Measurements from ENCODE around the gene RAG1. TPM values are rescaled to one million over a fixed set of nuclear protein-coding genes. Genes with fewer than 3 reads are reported as not detected.

The RAG1 gene
- polyA plus RNA-seq, 3 donors, result 0.69 TPM; not detected in 2

- H3K36me3 Mint-ChIP-seq, result no peaks in the 10 kb centered on the region
- Histone ChIP-seq H3K4me2 (replicated peaks; ENCODE audit: extremely low read depth, low read length, poor library complexity, severe bottlenecking) (no peak overlapping the region), H2AFZ (ENCODE audit: insufficient read depth, low read depth, low read length, poor library complexity, severe bottlenecking) (no peak overlapping the region), H3K79me2 (ENCODE audit: insufficient read depth, low read length) (no peaks in the 10 kb centered on the region), H3K4me3 (replicated peaks in 1 of 3; ENCODE audit: low read depth in 2 of 3, low read length in 3 of 3) (no peak overlapping the region), H3K9ac (ENCODE audit: insufficient read depth, low read length, poor library complexity, severe bottlenecking) (no peak overlapping the region), H3K9me3 (replicated peaks in 1 of 2; ENCODE audit: control insufficient read depth in 1 of 2, insufficient read depth in 1 of 2, low read length in 2 of 2) (no peaks in the 10 kb centered on the region), H3K36me3 (replicated peaks in 1 of 2; ENCODE audit: control insufficient read depth in 1 of 2, insufficient read depth in 2 of 2, low read length in 2 of 2) (no peaks in the 10 kb centered on the region), H3K27ac (ENCODE audit: low read depth in 1 of 2, low read length in 2 of 2) (no peak overlapping the region), H3K4me1 (ENCODE audit: control insufficient read depth in 1 of 2, insufficient read depth in 2 of 2, low read length in 2 of 2) (peaks cover 3 to 9% of the 10 kb centered on the region in 2 donors), H4K20me1 (ENCODE audit: insufficient read depth, low read length) (no peaks in the 10 kb centered on the region), H3K27me3 (ENCODE audit: control insufficient read depth in 2 of 2, insufficient read depth in 2 of 2, low read length in 2 of 2) (peaks cover 12 to 19% of the 10 kb centered on the region in 2 donors)
- H3K9me3 Mint-ChIP-seq, result no peaks in the 10 kb centered on the region
- peaks cover 13 to 24% (median 15%) of the 10 kb centered on the region in 3 donors for H3K27me3 Mint-ChIP-seq (ENCODE audit: low read depth in 3 of 3)
- TF ChIP-seq, protein P1, sequence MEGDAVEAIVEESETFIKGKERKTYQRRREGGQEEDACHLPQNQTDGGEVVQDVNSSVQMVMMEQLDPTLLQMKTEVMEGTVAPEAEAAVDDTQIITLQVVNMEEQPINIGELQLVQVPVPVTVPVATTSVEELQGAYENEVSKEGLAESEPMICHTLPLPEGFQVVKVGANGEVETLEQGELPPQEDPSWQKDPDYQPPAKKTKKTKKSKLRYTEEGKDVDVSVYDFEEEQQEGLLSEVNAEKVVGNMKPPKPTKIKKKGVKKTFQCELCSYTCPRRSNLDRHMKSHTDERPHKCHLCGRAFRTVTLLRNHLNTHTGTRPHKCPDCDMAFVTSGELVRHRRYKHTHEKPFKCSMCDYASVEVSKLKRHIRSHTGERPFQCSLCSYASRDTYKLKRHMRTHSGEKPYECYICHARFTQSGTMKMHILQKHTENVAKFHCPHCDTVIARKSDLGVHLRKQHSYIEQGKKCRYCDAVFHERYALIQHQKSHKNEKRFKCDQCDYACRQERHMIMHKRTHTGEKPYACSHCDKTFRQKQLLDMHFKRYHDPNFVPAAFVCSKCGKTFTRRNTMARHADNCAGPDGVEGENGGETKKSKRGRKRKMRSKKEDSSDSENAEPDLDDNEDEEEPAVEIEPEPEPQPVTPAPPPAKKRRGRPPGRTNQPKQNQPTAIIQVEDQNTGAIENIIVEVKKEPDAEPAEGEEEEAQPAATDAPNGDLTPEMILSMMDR (IDR thresholded peaks at IDR 0.05), result no peak
- intact Hi-C loops (cut with micrococcal nuclease), result no loop called here
- 80% methylated on average over 1 of the region's 4 CpGs for WGBS (ENCODE audit: insufficient coverage)
- no peak overlapping the region for H3K27ac Mint-ChIP-seq
- no peak overlapping the region for H3K4me3 Mint-ChIP-seq
- H3K4me1 Mint-ChIP-seq, result peaks cover 10% of the 10 kb centered on the region
- DNase-seq, result no peak
Observed at GRCh38 chr11:36590513-36590912, 22.7 kb downstream of the RAG1 start.

DNA sequence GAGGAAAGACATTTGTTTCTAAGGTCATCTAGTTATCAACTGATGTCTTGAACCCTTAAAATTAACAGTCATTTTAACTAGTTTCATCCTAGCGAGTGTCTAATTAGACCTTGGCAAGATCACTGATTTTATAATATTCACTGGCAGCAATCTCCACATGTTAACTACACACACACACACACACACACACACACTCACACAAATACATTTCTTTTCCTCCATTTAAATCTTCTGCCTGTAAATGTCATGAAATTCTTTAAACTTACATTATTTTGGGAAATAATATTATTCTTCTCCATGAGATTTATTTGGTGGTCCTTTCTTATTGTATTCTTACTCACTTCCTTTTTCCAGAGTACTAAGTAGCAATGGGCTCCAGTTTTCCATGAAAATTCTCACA, 23.6 kb downstream of the RAG1 start:
- Histone ChIP-seq H3K9me3 (replicated peaks in 1 of 2; ENCODE audit: control insufficient read depth in 1 of 2, insufficient read depth in 1 of 2, low read length in 2 of 2) (no peaks in the 10 kb centered on the region), H3K36me3 (replicated peaks in 1 of 2; ENCODE audit: control insufficient read depth in 1 of 2, insufficient read depth in 2 of 2, low read length in 2 of 2) (no peaks in the 10 kb centered on the region), H3K4me1 (ENCODE audit: control insufficient read depth in 1 of 2, insufficient read depth in 2 of 2, low read length in 2 of 2) (peaks cover 3 to 9% of the 10 kb centered on the region in 2 donors), H3K27ac (ENCODE audit: low read depth in 1 of 2, low read length in 2 of 2) (no peak overlapping the region), H2AFZ (ENCODE audit: insufficient read depth, low read depth, low read length, poor library complexity, severe bottlenecking) (no peak overlapping the region), H3K4me2 (replicated peaks; ENCODE audit: extremely low read depth, low read length, poor library complexity, severe bottlenecking) (no peak overlapping the region), H3K9ac (ENCODE audit: insufficient read depth, low read length, poor library complexity, severe bottlenecking) (no peak overlapping the region), H4K20me1 (ENCODE audit: insufficient read depth, low read length) (no peaks in the 10 kb centered on the region), H3K79me2 (ENCODE audit: insufficient read depth, low read length) (no peaks in the 10 kb centered on the region), H3K4me3 (replicated peaks in 1 of 3; ENCODE audit: low read depth in 2 of 3, low read length in 3 of 3) (no peak overlapping the region), H3K27me3 (ENCODE audit: control insufficient read depth in 2 of 2, insufficient read depth in 2 of 2, low read length in 2 of 2) (peaks cover 12 to 19% of the 10 kb centered on the region in 2 donors)
- TF ChIP-seq, protein P1 (IDR thresholded peaks at IDR 0.05), result no peak
- Mint-ChIP-seq H3K27me3 (ENCODE audit: low read depth in 3 of 3) (peaks cover 13 to 24% (median 15%) of the 10 kb centered on the region in 3 donors), H3K4me3 (peak overlapping the region in 1 of 2 donors; percentile 32), H3K36me3 (no peaks in the 10 kb centered on the region), H3K27ac (no peak overlapping the region), H3K9me3 (no peaks in the 10 kb centered on the region), H3K4me1 (peaks cover 10% of the 10 kb centered on the region)
- intact Hi-C loops (cut with micrococcal nuclease), result no loop called here
- WGBS (ENCODE audit: insufficient coverage), result 80% methylated on average over 1 of the region's 1 CpG
- DNase-seq, result no peak

Data from CD14-positive monocyte (primary cell).